ENCODE measurements around the gene GRID2. TPM values are rescaled to one million over a fixed set of nuclear protein-coding genes. Genes with fewer than 3 reads are reported as not detected.
"Not testable (repeated sequence)": the region's sequence is repeated elsewhere in the genome, so short reads cannot be mapped to it uniquely, and the experiment has no call there.

Gene GRID2
- total and polyA plus RNA-seq, 2 experiments from 2014 or later, result 0.12 TPM; not detected in 1

DNA sequence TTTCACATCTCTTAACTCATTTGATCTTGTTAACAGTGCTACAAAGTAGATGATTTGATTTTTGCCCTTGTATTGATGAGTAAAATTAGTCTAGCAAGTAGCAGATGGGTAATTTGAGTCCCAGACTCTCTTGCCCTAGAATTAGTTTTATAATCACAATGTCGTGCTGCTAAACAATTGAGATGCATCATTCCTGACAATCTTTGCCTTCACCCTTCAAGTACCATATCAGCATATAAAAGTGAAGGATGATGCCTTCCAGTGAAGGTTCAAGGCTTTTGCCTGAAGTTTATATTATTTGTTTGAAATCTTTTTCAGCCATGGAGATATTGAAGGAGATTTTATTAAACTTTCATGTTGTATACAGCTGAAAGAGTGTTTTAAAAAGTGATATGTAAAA is 141.4 kb downstream of the GRID2 start:
- H3K27ac ChIP-seq, result no peak overlapping the region
- H3K9me3 ChIP-seq (ENCODE audit: low read depth), result no peaks in the 10 kb centered on the region
- no peak overlapping the region for H3K4me3 ChIP-seq
- H3K4me1 ChIP-seq (ENCODE audit: low read depth), result peaks cover 13% of the 10 kb centered on the region
- H3K36me3 ChIP-seq, result no peaks in the 10 kb centered on the region
- TF ChIP-seq, protein P1, sequence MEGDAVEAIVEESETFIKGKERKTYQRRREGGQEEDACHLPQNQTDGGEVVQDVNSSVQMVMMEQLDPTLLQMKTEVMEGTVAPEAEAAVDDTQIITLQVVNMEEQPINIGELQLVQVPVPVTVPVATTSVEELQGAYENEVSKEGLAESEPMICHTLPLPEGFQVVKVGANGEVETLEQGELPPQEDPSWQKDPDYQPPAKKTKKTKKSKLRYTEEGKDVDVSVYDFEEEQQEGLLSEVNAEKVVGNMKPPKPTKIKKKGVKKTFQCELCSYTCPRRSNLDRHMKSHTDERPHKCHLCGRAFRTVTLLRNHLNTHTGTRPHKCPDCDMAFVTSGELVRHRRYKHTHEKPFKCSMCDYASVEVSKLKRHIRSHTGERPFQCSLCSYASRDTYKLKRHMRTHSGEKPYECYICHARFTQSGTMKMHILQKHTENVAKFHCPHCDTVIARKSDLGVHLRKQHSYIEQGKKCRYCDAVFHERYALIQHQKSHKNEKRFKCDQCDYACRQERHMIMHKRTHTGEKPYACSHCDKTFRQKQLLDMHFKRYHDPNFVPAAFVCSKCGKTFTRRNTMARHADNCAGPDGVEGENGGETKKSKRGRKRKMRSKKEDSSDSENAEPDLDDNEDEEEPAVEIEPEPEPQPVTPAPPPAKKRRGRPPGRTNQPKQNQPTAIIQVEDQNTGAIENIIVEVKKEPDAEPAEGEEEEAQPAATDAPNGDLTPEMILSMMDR (IDR thresholded peaks at IDR 0.05; ENCODE audit: low read depth, low read length), result no peak
- no peak for DNase-seq (ENCODE audit: low read depth in 1 of 2, low spot score in 1 of 2)
- H3K27me3 ChIP-seq, result no peaks in the 10 kb centered on the region

DNA sequence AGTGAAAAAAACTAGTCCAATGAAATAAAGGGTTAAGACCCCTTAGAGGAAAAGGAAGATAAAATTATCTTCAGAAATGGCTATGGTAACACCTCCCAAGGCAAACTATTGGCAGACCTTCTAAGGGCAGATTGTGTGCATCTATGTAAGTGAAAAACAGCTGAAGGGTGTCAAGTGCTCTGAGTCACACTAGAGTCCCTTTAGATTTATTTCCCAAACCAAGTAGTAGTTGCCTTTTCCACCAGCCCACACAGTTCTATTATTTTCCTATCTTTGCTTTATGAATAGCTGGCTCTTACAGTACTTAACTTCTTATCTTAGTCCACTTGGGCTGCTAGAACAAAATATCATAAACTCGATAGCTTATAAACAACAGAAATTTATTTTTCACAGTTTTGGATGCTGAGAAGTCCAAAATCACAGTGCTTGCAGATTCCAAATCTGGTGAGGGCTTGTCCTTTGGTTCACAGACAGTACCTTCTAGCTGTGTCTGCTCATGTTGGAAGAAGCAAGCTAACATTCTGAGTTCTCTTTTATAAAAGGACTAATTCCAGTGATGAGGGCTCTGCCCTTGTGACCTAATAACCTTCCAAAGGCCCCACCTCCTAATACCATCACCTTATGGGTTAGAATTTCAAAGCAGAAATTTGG is 143.6 kb downstream of the GRID2 start:
- no peaks in the 10 kb centered on the region for H3K27me3 ChIP-seq
- H3K9me3 ChIP-seq (ENCODE audit: low read depth), result no peaks in the 10 kb centered on the region
- H3K4me1 ChIP-seq (ENCODE audit: low read depth), result peaks cover 13% of the 10 kb centered on the region
- peak; percentile 15 to 40 for DNase-seq (ENCODE audit: low read depth in 1 of 2, low spot score in 1 of 2)
- H3K36me3 ChIP-seq, result no peaks in the 10 kb centered on the region
- TF ChIP-seq, protein P1 (IDR thresholded peaks at IDR 0.05; ENCODE audit: low read depth, low read length), result no peak
- H3K4me3 ChIP-seq, result no peak overlapping the region
- H3K27ac ChIP-seq, result peak overlapping the region; percentile 25

DNA sequence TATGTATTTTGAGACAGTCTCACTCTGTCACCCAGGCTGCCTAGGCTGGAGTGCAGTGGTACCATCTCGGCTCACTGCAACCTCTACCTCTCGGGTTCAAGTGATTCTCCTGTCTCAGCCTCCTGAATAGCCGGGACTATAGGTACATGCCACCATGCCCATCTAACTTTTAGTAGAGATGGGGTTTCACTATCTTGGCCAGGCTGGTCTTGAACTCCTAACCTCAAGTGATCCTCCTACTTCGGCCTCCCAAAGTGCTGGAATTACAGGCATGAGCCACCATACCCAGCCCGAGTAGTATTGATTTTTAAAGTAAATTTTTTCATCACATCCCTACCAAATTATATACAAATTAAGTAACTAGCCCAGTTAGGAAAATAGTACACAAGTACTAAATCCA is 144.4 kb downstream of the GRID2 start:
- not testable (repeated sequence) for H3K9me3 ChIP-seq (ENCODE audit: low read depth); H3K4me3 ChIP-seq; DNase-seq (ENCODE audit: low read depth in 1 of 2, low spot score in 1 of 2); H3K36me3 ChIP-seq; H3K27ac ChIP-seq; H3K27me3 ChIP-seq
- H3K4me1 ChIP-seq (ENCODE audit: low read depth), result peaks cover 13% of the 10 kb centered on the region

DNA sequence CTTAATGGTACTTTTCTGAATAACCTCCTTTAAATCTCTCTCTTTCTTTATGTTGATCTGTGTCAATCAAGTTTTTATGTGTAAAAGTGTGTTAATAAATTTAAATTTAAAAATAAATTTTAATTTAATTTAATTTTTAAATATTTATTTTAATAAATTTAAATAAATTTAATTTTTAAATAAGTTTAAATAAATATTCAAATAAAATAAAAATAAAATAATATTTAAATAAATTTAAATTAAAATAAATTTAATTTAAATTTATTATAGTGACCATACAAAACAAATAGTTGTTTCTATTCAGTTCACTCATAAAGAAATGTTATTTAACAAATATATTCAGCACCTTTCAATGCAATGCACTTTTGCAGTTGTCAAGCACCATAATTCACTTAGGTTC is 146.9 kb downstream of the GRID2 start:
- peaks cover 13% of the 10 kb centered on the region for H3K4me1 ChIP-seq (ENCODE audit: low read depth)
- TF ChIP-seq, protein P1 (IDR thresholded peaks at IDR 0.05; ENCODE audit: low read depth, low read length), result no peak
- no peak overlapping the region for H3K4me3 ChIP-seq
- DNase-seq (ENCODE audit: low read depth in 1 of 2, low spot score in 1 of 2), result no peak
- no peaks in the 10 kb centered on the region for H3K36me3 ChIP-seq
- no peaks in the 10 kb centered on the region for H3K9me3 ChIP-seq (ENCODE audit: low read depth)
- H3K27ac ChIP-seq, result no peak overlapping the region
- H3K27me3 ChIP-seq, result no peaks in the 10 kb centered on the region

DNA sequence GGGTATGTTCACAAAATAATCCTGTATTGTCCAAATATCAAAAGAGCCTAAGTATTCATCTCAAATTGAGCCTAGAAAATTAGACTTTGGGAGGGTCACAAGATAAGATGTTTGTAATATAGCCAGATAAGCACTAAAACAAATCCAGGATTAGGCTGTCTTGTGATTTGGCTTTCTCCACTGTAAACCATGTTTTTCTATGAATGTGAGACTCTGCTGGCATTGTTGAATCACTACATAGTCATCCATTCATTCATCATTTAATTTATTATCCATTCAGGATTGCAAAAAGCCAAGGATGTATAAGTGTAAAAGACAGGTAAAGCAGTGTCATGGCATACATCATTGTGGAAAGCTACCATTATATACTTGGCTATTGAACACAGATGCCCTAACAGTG is 148.0 kb downstream of the GRID2 start:
- H3K4me1 ChIP-seq (ENCODE audit: low read depth), result peaks cover 8% of the 10 kb centered on the region
- no peak overlapping the region for H3K4me3 ChIP-seq
- H3K36me3 ChIP-seq, result no peaks in the 10 kb centered on the region
- no peaks in the 10 kb centered on the region for H3K27me3 ChIP-seq
- H3K27ac ChIP-seq, result no peak overlapping the region
- no peaks in the 10 kb centered on the region for H3K9me3 ChIP-seq (ENCODE audit: low read depth)
- TF ChIP-seq, protein P1 (IDR thresholded peaks at IDR 0.05; ENCODE audit: low read depth, low read length), result no peak
- no peak for DNase-seq (ENCODE audit: low read depth in 1 of 2, low spot score in 1 of 2)

DNA sequence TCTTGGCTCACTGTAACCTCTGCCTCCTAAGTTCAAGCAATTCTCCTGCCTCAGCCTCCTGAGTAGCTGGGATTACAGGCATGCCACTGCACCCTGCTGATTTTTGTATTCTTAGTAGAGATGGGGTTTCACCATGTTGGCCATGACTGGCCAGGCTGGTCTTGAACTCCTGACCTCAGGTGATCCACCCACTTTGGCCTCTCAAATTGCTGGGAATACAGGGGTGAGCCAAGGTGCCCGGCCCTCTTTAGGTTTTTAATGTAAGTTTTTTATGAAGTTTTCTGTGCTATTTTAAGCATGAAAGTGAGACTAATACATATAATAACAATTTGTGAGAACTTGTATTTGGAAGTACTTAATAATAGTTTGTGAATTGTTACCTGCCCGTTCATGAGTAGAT is 148.6 kb downstream of the GRID2 start:
- H3K4me3 ChIP-seq; H3K4me1 ChIP-seq (ENCODE audit: low read depth); H3K36me3 ChIP-seq; H3K27ac ChIP-seq; DNase-seq (ENCODE audit: low read depth in 1 of 2, low spot score in 1 of 2); H3K27me3 ChIP-seq; H3K9me3 ChIP-seq (ENCODE audit: low read depth): not testable (repeated sequence)

Measured in cardiac muscle cell (in vitro differentiated cells and primary cell).